ENCODE data around the gene AGPAT4. TPM values are rescaled to one million over a fixed set of nuclear protein-coding genes. Genes with fewer than 3 reads are reported as not detected.

AGPAT4 gene
- total RNA-seq, 2 donors from 2014 or later, result 17.0 to 23.8 TPM

DNA sequence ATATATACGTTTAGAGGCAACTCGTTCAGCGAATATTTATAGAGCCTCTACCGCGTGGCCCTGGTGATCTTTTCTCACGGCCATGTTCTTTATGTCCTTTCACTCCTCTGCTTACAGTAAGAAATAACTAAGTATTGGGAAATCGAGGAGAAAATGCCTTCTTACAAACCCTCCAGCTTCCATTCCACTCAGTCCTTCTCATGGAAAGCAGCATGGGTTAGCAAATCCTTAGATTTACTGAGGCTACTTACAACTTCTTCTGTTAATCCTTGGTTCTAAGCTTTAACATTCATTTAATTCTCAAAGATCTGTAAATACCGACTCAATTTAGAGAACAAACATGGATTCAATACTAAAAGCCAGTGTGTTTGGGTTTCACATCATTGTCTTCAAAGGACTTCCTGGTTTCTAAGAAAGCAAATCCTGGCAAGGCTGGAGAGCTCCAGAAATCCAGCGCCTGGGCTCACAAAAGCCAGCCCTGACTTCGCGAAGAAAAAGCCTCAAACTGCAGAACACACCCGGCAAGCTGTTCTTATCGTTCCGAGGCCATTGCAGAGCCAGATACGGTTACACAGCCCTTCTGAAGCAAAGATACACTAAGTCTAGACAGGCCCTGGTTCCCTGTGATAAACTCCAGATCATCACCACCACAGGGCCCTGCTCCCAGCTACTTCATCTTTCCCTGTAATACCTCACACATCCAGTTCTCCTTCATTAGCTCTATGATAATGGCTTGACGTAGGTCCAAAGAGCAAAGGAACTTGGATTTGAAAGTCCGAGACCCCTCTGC, 19.2 kb downstream of the AGPAT4 start:
- Histone ChIP-seq H3K9me3 (no peaks in the 10 kb centered on the region), H3K36me3 (no peaks in the 10 kb centered on the region), H3K4me1 (ENCODE audit: control insufficient read depth in 1 of 2, low read depth in 2 of 2) (peaks cover 0 to 10% of the 10 kb centered on the region in 2 donors), H3K27me3 (replicated peaks; ENCODE audit: insufficient read depth) (no peaks in the 10 kb centered on the region), H3K4me3 (no peak overlapping the region), H3K27ac (no peak overlapping the region)
- TF ChIP-seq, protein P1, sequence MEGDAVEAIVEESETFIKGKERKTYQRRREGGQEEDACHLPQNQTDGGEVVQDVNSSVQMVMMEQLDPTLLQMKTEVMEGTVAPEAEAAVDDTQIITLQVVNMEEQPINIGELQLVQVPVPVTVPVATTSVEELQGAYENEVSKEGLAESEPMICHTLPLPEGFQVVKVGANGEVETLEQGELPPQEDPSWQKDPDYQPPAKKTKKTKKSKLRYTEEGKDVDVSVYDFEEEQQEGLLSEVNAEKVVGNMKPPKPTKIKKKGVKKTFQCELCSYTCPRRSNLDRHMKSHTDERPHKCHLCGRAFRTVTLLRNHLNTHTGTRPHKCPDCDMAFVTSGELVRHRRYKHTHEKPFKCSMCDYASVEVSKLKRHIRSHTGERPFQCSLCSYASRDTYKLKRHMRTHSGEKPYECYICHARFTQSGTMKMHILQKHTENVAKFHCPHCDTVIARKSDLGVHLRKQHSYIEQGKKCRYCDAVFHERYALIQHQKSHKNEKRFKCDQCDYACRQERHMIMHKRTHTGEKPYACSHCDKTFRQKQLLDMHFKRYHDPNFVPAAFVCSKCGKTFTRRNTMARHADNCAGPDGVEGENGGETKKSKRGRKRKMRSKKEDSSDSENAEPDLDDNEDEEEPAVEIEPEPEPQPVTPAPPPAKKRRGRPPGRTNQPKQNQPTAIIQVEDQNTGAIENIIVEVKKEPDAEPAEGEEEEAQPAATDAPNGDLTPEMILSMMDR (IDR thresholded peaks at IDR 0.05), result no peak
- DNase-seq (ENCODE audit: low spot score) (no peak), ATAC-seq (ENCODE audit: insufficient number of reproducible peaks, low FRiP score, low read depth) (no peak)

DNA sequence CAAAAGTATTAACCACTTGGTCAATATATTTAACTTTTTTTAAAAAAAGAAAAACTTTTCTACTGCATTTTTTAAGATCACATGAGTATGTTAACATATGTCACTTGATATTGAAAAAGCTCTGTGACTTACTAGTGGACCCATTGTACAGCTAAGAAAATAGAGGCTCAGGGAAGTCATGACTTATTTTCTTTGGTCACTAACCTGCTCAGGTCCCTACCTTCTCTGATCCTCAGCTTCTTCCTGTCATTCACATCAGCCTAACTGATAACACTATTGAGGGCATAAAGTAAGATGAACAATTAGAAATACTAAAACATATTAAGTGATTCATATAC, 19.8 kb downstream of the AGPAT4 start:
- no peaks in the 10 kb centered on the region for H3K27me3 ChIP-seq (replicated peaks; ENCODE audit: insufficient read depth)
- H3K4me1 ChIP-seq (ENCODE audit: control insufficient read depth in 1 of 2, low read depth in 2 of 2), result peaks cover 0 to 10% of the 10 kb centered on the region in 2 donors
- H3K36me3 ChIP-seq, result no peaks in the 10 kb centered on the region
- TF ChIP-seq, protein P1 (IDR thresholded peaks at IDR 0.05), result no peak
- H3K27ac ChIP-seq, result no peak overlapping the region
- no peak for ATAC-seq (ENCODE audit: insufficient number of reproducible peaks, low FRiP score, low read depth)
- DNase-seq (ENCODE audit: low spot score), result no peak
- H3K4me3 ChIP-seq, result no peak overlapping the region
- no peaks in the 10 kb centered on the region for H3K9me3 ChIP-seq

DNA sequence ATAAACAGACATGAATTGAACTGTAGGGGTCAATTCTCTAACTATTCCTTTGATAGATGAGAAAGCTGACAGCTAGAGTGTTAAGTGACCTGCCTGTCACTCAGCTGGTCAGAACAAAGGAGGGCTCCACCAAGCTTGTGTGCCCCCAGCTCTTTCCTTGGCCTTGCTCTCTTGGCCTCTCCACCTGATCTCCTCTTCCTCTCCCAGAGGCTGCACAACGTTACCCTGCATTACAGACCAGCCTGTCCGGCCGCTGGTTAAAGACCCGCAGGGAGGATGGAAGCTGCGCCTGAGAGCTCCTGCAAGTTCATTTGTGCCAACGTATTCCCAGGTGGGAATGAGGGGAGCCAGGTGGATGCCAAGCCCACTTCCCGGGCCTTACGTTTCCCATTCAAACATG, 22.5 kb downstream of the AGPAT4 start:
- Histone ChIP-seq H3K4me3 (no peak overlapping the region), H3K27ac (no peak overlapping the region), H3K4me1 (ENCODE audit: control insufficient read depth in 1 of 2, low read depth in 2 of 2) (no peaks in the 10 kb centered on the region), H3K36me3 (no peaks in the 10 kb centered on the region), H3K27me3 (replicated peaks; ENCODE audit: insufficient read depth) (no peaks in the 10 kb centered on the region), H3K9me3 (no peaks in the 10 kb centered on the region)
- DNase-seq (ENCODE audit: low spot score) (no peak), ATAC-seq (ENCODE audit: insufficient number of reproducible peaks, low FRiP score, low read depth) (no peak)
- TF ChIP-seq, protein P1 (IDR thresholded peaks at IDR 0.05), result no peak

DNA sequence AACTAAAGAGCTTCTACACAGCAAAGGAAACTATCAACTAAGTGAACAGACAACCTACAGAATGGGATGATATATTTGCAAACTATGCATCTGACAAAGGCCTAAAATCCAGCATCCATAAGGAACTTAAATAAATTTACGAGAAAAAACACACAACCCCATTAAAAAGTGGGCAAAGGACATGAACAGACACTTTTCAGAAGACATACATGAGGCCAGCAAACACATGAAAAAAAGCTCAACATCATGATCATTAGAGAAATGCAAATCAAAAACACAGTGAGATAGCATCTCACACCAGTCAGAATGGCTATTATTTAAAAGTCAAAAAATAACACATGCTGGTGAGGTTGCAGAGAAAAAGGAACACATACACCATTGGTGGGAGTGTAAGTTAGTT, 24.5 kb downstream of the AGPAT4 start:
- H3K36me3 ChIP-seq, result peaks cover 3% of the 10 kb centered on the region
- TF ChIP-seq, protein P1 (IDR thresholded peaks at IDR 0.05), result no peak
- H3K4me1 ChIP-seq (ENCODE audit: control insufficient read depth in 1 of 2, low read depth in 2 of 2), result no peaks in the 10 kb centered on the region
- no peaks in the 10 kb centered on the region for H3K27me3 ChIP-seq (replicated peaks; ENCODE audit: insufficient read depth)
- no peak overlapping the region for H3K27ac ChIP-seq
- DNase-seq (ENCODE audit: low spot score) (no peak), ATAC-seq (ENCODE audit: insufficient number of reproducible peaks, low FRiP score, low read depth) (no peak)
- no peaks in the 10 kb centered on the region for H3K9me3 ChIP-seq
- no peak overlapping the region for H3K4me3 ChIP-seq

DNA sequence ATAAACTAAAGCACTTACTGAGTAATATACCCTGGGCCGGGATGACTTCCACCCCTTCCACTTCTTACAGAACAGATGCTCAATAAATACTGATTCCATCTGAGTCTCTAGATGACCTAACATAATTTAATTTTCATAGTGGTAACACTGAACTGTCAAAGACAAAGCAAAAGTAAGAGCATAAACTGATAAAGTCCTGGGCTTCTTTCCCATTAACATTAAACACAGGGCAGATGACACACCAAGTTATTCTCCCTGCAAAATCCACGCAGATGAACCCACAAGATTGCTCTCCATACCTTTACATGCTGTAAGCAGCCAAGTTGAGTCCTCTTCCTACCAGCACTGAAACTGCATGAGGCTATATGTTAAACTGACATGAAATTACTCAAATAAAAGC, 27.1 kb downstream of the AGPAT4 start:
- no peak for ATAC-seq (ENCODE audit: insufficient number of reproducible peaks, low FRiP score, low read depth)
- H3K4me1 ChIP-seq (ENCODE audit: control insufficient read depth in 1 of 2, low read depth in 2 of 2), result no peaks in the 10 kb centered on the region
- no peak overlapping the region for H3K4me3 ChIP-seq

More for the DNA sequence above, 27.1 kb downstream of the AGPAT4 start:
- H3K36me3 ChIP-seq, result peaks cover 3% of the 10 kb centered on the region
- no peak overlapping the region for H3K27ac ChIP-seq
- TF ChIP-seq, protein P1 (IDR thresholded peaks at IDR 0.05), result no peak
- H3K9me3 ChIP-seq, result no peaks in the 10 kb centered on the region
- DNase-seq (ENCODE audit: low spot score), result no peak
- no peaks in the 10 kb centered on the region for H3K27me3 ChIP-seq (replicated peaks; ENCODE audit: insufficient read depth)

All from thoracic aorta (tissue), 2 donors.